Stomach (tissue), 4 donors: ENCODE data around the gene BANP.
"Not testable (repeated sequence)": the region's sequence is repeated elsewhere in the genome, so short reads cannot be mapped to it uniquely, and the experiment has no call there.

ENCODE experiments used
- EP300 ChIP-seq: sonication (generic); formaldehyde crosslinking; IDR thresholded peaks from one replicate; pipeline ENCODE4 v1.6.1; 2017; ENCODE audit warnings: antibody characterized with exemption
- POLR2AphosphoS5 ChIP-seq, 3 donors: sonication (generic); formaldehyde crosslinking; IDR thresholded peaks; one replicate each; pipeline ENCODE4 v1.6.1; 2016; ENCODE audit warnings: antibody characterized with exemption in 3 of 3
- TF ChIP-seq, protein P1 (sequence below), 7 experiments: fragments of 450-650 bp in 4 of 7; fragments of 200-600 bp in 3 of 7; sonication (generic) in 3 of 7; IDR thresholded peaks; one replicate each; pipeline ENCODE4 v1.5.1; 2016 to 2019; ENCODE audit warnings: antibody characterized with exemption in 7 of 7, control low read depth in 2 of 7, mild to moderate bottlenecking in 1 of 7

DNA sequence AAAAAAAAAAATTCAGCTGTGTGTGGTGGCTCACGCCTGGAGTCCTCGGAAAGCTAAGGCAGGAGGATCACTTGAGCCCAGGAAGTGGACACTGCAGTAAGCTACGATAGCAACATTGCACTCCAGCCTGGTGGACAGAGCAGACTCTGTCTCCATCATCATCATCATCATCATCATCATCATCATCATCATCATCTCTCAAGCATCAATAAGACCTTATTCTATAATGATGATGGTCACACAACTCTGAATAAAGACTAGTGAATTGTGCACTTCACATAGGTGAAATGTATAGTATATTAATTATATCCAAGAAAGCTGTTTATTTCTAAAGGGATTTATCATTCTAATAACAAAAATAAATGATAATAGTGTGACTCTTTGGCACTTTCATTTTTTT is 143.7 kb downstream of the BANP start:
- not testable (repeated sequence) for TF ChIP-seq POLR2AphosphoS5 (IDR thresholded peaks at IDR 0.05); EP300
- TF ChIP-seq, protein P1, sequence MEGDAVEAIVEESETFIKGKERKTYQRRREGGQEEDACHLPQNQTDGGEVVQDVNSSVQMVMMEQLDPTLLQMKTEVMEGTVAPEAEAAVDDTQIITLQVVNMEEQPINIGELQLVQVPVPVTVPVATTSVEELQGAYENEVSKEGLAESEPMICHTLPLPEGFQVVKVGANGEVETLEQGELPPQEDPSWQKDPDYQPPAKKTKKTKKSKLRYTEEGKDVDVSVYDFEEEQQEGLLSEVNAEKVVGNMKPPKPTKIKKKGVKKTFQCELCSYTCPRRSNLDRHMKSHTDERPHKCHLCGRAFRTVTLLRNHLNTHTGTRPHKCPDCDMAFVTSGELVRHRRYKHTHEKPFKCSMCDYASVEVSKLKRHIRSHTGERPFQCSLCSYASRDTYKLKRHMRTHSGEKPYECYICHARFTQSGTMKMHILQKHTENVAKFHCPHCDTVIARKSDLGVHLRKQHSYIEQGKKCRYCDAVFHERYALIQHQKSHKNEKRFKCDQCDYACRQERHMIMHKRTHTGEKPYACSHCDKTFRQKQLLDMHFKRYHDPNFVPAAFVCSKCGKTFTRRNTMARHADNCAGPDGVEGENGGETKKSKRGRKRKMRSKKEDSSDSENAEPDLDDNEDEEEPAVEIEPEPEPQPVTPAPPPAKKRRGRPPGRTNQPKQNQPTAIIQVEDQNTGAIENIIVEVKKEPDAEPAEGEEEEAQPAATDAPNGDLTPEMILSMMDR (IDR thresholded peaks at IDR 0.05): not testable (repeated sequence)
